Tibial artery (tissue), 4 donors: ENCODE measurements around the gene LUC7L.
"Not testable (repeated sequence)": the region's sequence is repeated elsewhere in the genome, so short reads cannot be mapped to it uniquely, and the experiment has no call there.

Source experiments
- DNase-seq, 2 donors: peaks; one replicate each; pipeline ENCODE4 v3.0.0-alpha.2; 2019
- H3K27ac ChIP-seq, 2 donors: fragments of 200-600 bp; sonication (generic) in 1 of 2; 1 replicate in 1 of 2; 2 replicates in 1 of 2; pipeline ENCODE4 v1.5.1; 2018 to 2019; ENCODE audit warnings: mild to moderate bottlenecking in 1 of 2
- H3K27me3 ChIP-seq, 2 donors: fragments of 200-600 bp; sonication (generic) in 1 of 2; one replicate each; pipeline versions ENCODE4 v1.5.1 to v1.6.0; 2016 to 2019
- H3K36me3 ChIP-seq, 3 donors: fragments of 200-600 bp; sonication (generic) in 2 of 3; one replicate each; pipeline ENCODE4 v1.5.1; 2016 to 2019; ENCODE audit warnings: mild to moderate bottlenecking in 2 of 3
- H3K4me1 ChIP-seq, 4 donors: fragments of 200-600 bp; sonication (generic) in 2 of 4; 1 replicate in 3 of 4; 2 replicates in 1 of 4; pipeline ENCODE4 v1.5.1; 2016 to 2019
- H3K4me3 ChIP-seq, 2 donors: fragments of 200-600 bp; sonication (generic) in 1 of 2; 1 replicate in 1 of 2; 2 replicates in 1 of 2; pipeline ENCODE4 v1.5.1; 2018 to 2019; ENCODE audit warnings: mild to moderate bottlenecking in 2 of 2
- H3K9me3 ChIP-seq, 3 donors: fragments of 200-600 bp; sonication (generic) in 1 of 3; one replicate each; pipeline ENCODE4 v1.5.1; 2016 to 2019
- CTCF ChIP-seq, 2 experiments: fragments of 200-600 bp in 1 of 2; fragments of 450-650 bp in 1 of 2; IDR thresholded peaks; one replicate each; pipeline ENCODE4 v1.5.1; 2017 to 2019; ENCODE audit warnings: antibody characterized with exemption in 2 of 2, mild to moderate bottlenecking in 1 of 2, moderate library complexity in 1 of 2
- intact Hi-C: fragments of 100-400 bp; cut with DNase I; formaldehyde crosslinking; loops from one replicate; pipeline ENCODE4 v1.15.0; 2023; ENCODE audit warnings: low total_unique reads

LUC7L gene

DNA sequence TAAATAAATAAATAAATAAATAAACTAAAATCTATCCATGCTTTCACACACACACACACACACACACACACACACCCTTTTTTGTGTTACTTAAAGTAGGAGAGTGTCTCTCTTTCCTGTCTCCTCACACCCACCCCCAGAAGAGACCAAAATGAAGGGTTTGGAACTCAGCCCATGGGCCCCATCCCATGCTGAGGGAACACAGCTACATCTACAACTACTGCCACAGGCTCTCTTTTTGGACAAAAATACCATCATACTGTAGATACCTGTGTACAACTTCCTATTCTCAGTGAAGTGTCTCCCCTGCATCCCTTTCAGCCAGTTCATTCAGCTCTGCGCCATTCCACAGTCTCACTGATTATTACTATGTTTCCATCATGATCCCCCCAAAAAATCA lies 58.5 kb downstream of the LUC7L start:
- no peaks in the 10 kb centered on the region for H3K36me3 ChIP-seq
- H3K4me3 ChIP-seq = no peak overlapping the region
- peaks cover 6 to 78% of the 10 kb centered on the region in 2 donors for H3K27me3 ChIP-seq
- no peak overlapping the region for H3K27ac ChIP-seq
- no peak for TF ChIP-seq CTCF (IDR thresholded peaks at IDR 0.05)
- intact Hi-C loops = no loop called here
- H3K4me1 ChIP-seq = peaks cover 3 to 9% (median 7%) of the 10 kb centered on the region in 4 donors
- no peak for DNase-seq
- H3K9me3 ChIP-seq = no peaks in the 10 kb centered on the region

- H3K36me3 ChIP-seq, intact Hi-C loops, DNase-seq, H3K9me3 ChIP-seq, H3K27ac ChIP-seq, H3K4me3 ChIP-seq: not testable (repeated sequence)
- Histone ChIP-seq H3K27me3 (peaks cover 13 to 79% of the 10 kb centered on the region in 2 donors), H3K4me1 (peaks cover 10 to 16% (median 14%) of the 10 kb centered on the region in 4 donors)
Measured at GRCh38 chr16:170088-170507, 59.2 kb downstream of the LUC7L start.

DNA sequence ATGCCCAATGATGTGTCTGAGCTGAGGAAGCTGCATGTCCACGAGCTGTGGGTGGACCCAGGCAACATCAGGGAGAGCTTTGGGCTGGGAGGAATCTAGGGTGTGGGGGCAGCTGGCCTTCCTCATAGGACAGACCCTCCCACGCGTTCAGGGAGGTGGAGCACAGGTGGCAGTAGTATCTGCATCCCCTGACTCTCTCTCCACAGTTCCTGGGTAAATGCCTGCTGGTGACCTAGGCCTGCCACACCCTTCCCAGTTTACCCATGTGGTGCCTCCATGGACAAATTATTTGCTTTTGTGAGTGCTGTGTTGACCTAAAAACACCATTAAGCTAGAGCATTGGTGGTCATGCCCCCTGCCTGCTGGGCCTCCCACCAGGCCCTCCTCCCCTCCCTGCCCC lies 60.2 kb downstream of the LUC7L start:
- Histone ChIP-seq H3K36me3 (no peaks in the 10 kb centered on the region), H3K27me3 (peaks cover 14 to 73% of the 10 kb centered on the region in 2 donors), H3K9me3 (no peaks in the 10 kb centered on the region), H3K4me1 (peaks cover 10 to 18% (median 16%) of the 10 kb centered on the region in 4 donors), H3K27ac (no peak overlapping the region), H3K4me3 (no peak overlapping the region)
- no peak for DNase-seq
- intact Hi-C loops = no loop called here
- TF ChIP-seq CTCF (IDR thresholded peaks at IDR 0.05) = no peak

DNA sequence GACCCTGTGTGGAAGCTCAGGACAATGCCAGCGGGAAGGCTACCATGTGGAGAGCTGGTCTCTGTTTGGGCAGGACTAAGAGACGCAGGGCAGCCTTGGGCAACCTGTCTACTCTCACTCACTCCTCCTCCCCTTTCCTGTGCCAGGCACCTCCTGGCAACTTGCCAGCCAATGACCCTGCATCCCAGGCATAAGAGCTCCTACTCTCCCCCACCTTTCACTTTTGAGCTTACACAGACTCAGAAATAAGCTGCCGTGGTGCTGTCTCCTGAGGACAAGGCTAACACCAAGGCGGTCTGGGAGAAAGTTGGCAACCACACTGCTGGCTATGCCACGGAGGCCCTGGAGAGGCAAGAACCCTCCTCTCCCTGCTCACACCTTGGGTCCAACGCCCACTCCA lies 60.8 kb downstream of the LUC7L start:
- peaks cover 14 to 72% of the 10 kb centered on the region in 2 donors for H3K27me3 ChIP-seq
- H3K9me3 ChIP-seq = no peaks in the 10 kb centered on the region
- no peak overlapping the region for H3K27ac ChIP-seq
- H3K36me3 ChIP-seq = no peaks in the 10 kb centered on the region
- no peak for TF ChIP-seq CTCF (IDR thresholded peaks at IDR 0.05)
- peaks cover 10 to 18% (median 16%) of the 10 kb centered on the region in 4 donors for H3K4me1 ChIP-seq
- no peak overlapping the region for H3K4me3 ChIP-seq
- DNase-seq = no peak
- intact Hi-C loops = no loop called here

- Histone ChIP-seq H3K27ac (no peak overlapping the region), H3K4me1 (peaks cover 10 to 18% (median 16%) of the 10 kb centered on the region in 4 donors), H3K27me3 (peaks cover 14 to 80% of the 10 kb centered on the region in 2 donors), H3K36me3 (no peaks in the 10 kb centered on the region), H3K9me3 (no peaks in the 10 kb centered on the region), H3K4me3 (no peak overlapping the region)
- no peak for TF ChIP-seq CTCF (IDR thresholded peaks at IDR 0.05)
- no peak for DNase-seq
- intact Hi-C loops = no loop called here
Measured at GRCh38 chr16:167122-167690, 62.0 kb downstream of the LUC7L start.

GRCh38 chr16:166375-167121 lies 62.7 kb downstream of the LUC7L start:
- H3K4me3 ChIP-seq = no peak overlapping the region
- no peak for TF ChIP-seq CTCF (IDR thresholded peaks at IDR 0.05)
- intact Hi-C loops = no loop called here
- H3K4me1 ChIP-seq = peaks cover 10 to 18% (median 16%) of the 10 kb centered on the region in 4 donors
- H3K27ac ChIP-seq = no peak overlapping the region
- no peaks in the 10 kb centered on the region for H3K36me3 ChIP-seq
- no peaks in the 10 kb centered on the region for H3K9me3 ChIP-seq
- DNase-seq = no peak
- H3K27me3 ChIP-seq = peaks cover 14 to 77% of the 10 kb centered on the region in 2 donors
